Stimulated activated CD8-positive, alpha-beta memory T cell treated with anti-CD3 and anti-CD28 coated beads, Interleukin-12 subunit alpha, Interleukin-12 subunit beta, amount 100 ng/mL, for 24 hours (primary cell): ENCODE results near the gene TMEM238.
A peak's percentile ranks its signal among the peaks of the same experiment; 100 is the strongest.
"Not testable (repeated sequence)": the region's sequence is repeated elsewhere in the genome, so short reads cannot be mapped to it uniquely, and the experiment has no call there.

Source experiments
- DNase-seq: peaks from one replicate; pipeline ENCODE4 v3.0.0-alpha.2; 2020; ENCODE audit errors: extremely low read depth

The TMEM238 gene, protein sequence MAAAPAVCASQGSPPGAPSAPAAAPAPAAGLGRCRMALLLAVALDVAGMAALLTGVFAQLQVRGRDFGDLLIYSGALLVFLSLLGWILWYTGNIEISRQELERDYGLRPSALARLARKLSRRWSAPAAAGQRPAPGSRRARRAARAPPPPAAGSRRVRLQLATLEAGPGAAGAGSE

DNA sequence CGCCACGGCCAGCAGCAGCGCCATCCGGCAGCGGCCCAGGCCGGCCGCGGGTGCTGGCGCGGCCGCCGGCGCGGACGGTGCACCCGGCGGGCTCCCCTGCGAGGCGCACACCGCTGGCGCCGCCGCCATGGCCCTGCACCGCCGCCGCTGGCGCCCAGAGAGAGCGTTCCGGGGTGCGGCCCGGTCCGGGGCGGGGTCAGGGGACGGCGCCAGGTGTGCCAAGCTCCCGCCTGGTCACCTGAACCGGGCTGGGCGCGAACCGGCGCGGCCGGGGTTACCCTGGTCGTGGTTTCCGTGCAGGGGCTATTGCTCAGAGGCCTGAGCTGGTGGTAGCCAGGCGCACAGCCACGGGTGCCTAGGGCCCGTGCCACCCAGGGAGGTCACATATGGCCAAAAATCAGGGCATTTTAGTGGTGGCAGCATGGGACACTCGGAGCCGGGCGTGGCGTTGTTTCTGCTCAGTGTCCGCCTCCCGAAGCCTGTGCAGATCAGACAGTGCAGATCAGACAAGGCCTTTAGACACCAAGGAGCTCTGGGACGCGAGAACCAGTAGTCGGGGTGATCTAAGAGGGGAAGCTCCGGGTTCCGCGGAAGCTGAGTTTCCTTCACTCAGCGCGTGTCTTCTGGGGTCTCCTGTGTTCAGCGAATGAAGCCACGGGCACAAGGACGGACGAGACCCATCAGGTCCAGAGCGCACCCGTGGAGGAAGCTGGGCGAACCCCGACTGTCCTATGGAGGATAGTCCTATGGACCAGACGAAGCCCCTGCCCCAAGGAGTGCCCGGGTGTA lies at the start of gene TMEM238:
TMEM238 (minus strand) TSS at position 162 of the 789 bp plus-strand sequence; CDS start at position 129, 33 bp downstream.
- DNase-seq = no peak

DNA sequence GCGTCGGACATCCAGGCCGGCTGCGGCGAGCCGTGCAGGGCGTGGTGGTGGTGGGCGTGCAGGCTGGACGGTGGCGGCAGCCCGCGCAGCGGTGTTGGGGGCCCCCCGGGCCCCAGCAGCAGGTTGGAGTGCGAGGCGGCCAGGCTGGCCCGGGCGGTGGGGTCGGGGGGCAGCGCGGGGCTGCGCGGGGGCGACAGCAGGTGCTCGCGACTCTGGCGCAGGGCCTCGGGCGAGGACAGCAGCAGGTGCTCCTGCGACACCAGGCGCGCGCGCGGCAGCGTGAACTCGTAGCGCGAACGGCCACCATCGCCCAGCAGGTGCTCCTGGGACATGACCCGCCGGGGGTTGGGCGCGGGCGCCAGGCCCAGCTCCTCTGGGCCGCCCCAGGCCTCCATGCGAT lies 49.2 kb upstream of the TMEM238 start:
- DNase-seq = no peak

DNA sequence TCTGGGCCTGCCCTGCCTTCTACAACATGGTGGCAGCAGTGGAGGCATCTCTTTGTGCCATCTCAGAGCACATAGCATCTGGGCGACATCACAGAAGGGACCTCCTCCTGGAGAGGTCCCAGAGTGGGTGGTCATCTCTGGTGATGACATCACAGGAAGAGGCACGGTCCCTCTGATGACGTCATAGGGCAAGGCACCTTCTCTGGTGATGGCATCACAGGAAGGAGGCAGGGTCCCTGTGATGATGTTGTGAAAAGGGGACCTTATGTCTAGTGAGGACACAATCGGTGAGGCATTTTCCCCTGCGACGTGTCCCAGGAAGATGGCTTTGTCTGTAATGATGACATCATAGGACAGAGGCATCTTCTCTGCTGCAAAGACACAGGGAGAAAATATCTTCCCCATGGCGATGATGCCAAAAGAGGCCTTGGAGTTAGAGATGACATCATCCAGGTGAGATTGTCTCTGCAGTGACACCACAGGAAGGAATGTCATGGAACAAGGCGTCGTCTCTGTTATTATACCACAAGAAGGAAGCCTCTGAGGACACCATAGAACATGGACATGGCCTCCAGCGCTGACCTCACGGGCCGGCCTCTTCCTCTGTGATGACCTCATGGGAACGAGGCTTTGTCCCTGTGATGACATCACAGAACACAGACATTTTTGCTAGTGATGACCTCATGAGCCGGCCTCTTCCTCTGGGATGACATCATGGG lies 48.3 kb upstream of the TMEM238 start:
- no peak for DNase-seq

DNA sequence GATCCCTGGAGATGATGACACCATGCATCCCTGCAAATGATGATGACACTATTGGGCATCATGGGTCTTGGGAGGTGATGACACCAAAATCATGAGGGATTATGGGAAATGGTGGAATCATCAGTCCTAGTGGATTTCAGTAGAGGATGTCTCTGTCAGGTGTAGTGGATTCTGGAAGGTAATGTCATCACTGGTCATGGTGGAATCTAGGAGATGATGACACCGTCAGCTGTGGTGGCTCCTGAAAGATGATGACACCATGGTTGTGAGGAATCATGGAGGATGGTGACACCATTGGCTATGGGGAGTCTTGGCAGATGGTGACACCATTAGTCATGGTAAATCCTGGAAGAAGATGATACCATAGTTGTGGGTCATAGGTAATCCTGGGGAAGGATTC lies 47.1 kb upstream of the TMEM238 start:
- no peak for DNase-seq

DNA sequence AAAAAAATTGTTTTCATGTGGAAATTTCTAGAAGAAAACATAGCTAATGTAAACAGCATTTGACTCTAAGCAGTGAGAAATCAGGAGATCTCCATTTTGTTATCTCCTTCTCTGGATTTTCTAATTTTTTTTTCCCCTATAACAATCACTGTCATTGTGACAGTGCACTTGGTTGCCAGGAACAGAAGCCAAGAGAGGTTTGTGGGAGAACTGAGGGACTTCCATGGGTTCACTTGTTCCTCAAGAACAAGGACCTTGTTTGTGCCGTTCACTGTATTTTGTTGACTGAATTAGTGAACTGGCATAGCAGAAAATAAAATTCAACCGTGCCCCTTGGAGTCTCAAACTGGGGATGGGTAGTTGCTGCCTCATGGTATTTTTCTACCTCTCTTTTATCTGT lies 42.0 kb upstream of the TMEM238 start:
- no peak for DNase-seq

DNA sequence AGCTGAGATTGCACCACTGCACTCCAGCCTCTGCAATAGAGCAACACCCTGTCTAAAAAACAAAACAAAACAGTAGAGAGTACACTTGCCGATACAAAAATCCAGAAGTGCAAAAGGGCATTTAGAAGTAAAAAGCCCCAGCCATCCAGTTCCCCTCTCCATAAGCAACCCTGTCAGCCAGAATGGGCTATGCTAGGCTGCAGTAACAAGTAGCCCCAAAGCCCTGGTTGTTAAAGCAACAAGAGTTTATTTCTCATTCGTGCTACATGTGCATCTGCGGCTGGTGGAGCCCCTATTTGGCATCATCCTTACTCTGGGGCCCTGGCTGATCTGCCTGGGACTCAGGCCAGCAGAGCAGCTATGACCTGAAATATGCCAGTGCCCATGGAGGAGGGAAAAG lies 40.4 kb upstream of the TMEM238 start:
- no peak for DNase-seq

DNA sequence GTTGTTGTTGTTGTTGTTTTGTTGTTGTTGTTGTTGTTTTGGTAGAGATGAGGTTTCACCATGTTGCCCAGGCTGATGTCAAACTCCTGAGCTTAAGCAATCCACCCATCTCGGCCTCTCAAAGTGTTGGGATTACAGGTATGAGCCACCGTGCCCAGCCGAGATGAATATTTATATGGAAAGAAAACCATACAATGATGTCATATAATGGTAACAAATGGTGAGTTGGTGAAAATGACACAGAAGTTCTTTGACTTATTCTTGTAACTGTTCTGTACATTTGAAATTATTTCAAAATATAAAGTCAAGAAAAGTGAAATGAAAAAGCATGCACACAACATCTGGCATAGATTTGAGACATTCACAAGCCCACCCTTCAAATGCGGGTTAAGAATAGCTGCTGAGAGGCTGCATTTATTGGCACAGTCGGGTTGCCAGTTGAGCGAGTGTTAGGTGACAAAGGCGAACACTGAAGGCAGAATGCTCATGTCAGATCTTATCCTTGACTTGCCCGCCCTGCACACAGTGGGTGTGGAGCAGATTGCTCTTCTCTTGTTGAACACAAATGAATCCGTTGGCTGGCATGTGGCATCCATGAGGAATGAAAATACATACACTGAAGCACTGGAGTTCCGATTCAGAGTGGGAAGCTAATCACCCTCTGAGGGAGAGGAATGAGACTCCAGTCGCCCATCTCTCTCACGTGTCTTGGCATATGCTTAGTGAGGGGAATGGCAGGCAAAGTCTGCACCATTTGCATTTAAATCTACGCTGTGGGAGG lies 39.3 kb upstream of the TMEM238 start:
- DNase-seq = no peak

DNA sequence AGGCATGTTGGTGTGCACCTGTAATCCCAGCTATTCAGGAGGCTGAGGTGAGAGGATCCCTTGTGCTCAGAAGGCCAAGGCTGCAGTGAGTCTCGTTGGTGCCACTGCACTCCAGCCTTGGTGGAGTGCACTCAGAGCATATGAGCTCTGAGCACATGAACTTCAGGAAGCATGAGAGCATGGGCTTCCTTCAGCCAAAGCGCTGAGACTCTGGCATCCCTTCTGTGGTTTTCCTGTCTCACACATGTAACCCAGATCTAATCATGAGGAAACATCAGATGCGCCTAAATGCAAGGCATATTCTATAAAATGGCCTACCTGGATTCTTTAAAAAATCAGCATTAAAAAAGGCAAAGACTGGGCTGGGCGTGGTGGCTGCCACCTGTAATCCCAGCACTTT lies 37.2 kb upstream of the TMEM238 start:
- not testable (repeated sequence) for DNase-seq

DNA sequence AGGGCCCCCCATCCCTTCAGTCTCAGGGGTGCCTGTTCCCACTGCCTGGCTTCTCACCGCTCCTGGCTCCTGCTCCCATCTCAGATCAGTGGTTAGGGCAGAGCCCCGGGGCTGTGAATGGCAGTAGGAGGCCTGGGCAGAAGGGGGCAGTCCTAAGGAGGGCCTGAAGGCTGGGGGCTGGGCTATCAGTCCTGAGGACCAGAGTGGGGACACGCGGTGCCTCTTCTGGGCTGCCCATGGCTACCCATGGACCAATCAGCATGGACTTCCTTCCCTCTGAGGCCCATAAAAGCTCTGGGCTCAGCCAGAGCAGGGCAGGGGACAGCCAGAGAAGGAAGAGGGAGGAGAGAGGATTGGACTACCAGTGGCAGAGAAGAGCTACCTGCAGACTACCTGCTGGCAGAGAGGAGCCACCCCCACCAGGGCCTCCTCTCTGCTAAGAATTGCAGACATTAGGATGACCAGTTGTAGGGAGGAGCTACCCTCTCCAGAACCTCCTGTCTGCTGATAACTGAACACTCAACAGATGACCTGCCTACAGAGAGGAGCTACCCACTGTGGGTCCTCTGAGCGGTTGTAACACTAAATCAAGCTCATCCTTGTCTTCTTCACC lies 35.6 kb upstream of the TMEM238 start:
- no peak for DNase-seq

DNA sequence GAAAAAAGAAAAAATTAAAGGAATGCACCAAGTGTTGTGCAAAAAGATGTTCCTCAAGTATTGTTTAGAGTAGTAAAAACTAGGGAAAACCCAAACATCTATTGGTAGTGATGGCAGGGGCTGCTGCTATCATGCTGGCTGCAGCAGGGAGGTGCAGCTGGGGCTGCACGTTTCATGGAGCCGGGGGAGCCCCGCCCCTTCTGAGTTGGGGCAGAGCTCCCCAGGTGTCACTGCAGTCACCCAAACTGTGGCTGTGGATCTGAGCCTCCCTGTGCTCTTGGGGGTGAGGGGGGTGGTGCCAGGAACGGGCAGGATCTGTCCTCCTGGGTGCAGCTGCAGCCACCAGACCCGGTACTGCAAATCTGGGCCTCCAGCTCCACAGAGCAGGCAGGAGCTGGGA lies 35.0 kb upstream of the TMEM238 start:
- no peak for DNase-seq

DNA sequence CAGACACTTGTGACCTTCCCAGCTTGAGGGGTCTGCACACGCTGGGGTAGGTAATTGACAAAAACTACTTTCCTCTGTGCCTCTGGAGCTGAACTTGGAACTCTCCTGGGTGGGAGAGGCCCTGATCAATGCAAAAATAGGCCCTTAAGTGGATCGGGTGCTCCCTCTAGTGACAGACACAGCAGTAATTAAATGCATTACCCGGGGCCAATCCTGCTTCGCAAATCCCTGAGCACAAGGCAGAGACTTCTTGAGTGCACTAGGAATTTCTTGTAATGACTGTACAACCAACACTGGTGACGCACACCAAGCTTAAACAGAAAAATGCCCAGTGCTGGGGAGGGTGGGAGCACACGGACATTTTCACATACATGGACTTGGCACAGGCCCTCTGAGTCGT lies 34.1 kb upstream of the TMEM238 start:
- DNase-seq = no peak

DNA sequence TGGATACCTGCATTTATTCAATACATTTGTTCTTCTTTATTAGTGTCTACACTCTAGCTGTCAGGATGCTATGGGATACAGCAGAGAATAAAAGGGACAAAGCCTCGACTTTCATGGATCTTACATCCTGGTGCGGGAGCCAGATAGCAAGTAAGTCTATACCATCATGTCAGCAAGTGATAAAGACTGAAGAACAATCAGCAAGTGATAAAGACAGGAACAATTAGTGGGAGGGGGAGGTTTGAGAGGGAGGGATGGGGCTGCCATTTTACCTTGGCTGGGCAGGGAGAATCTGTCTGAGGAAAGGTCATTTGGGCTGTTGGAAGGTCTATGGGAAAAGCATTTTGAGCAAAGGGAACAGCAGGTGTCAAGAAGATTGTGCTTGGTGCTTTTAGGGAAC lies 26.1 kb upstream of the TMEM238 start:
- DNase-seq = no peak

DNA sequence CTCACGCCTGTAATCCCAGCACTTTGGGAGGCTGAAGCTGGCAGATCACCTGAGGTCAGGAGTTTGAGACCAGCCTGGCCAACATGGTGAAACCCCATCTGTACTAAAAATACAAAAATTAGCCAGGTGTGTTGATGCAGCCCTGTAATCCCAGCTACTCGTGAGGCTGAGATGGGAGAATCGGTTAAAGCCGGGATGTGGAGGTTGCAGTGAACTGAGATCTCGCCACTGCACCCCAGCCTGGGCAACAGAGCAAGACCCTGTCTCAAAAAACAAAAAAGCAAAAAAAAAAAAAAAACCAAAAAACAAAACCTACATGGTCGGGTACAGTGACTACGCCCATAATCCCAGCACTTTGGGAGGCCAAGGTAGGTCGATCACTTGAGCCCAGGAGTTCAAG lies 25.1 kb upstream of the TMEM238 start:
- not testable (repeated sequence) for DNase-seq

DNA sequence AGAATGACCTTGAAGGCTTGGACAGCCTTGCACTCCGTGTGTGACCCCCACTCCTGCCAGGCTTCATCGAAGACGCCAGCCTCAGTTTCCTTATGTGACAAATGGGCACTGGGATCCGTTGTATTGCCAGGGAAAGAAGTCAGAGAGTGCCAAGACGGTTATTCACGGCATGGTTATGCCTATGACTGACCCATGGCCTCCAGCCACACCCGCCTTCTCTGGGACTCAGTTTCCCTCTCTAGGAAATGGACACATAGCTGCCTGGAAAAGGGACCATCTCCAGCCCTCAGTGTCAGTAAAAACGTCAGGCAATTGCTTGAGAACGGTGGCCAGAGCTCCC lies 24.4 kb upstream of the TMEM238 start:
- DNase-seq = no peak

DNA sequence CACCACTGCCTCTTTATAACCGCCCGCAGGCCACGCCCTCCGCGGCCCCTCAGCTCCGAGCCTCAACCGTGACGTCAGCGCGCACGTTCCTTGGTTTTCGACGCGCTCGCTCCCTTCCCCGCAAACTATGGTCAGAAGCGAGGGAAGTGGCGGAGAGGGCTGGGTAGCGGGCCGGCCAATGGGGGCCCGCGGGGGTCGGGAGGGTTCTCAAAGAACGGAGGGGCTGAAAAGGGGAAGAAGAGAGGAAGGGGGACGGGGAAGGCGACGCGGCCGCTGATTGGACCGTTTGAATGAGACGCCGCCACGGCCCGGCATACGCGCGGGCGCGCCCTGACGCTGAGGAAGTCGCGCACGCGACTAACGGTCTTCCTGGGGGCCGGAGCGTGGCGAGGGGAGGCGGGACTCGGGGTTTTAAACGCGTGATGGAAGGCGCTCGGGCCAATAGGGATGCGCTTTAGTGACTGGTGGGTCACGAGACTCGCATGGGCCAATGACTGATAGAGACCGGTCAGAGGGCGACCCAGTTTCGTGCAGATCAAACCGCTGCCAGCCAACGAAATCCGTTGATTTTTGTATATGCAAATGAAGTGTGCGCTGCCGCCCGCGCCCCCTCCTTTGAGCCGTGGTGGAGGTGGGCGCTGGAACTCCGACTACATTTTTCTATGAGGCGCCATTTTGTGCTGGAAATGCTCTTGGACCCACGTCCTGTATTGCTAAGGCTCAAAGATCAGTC lies 23.9 kb upstream of the TMEM238 start:
- DNase-seq = peak; percentile 92

DNA sequence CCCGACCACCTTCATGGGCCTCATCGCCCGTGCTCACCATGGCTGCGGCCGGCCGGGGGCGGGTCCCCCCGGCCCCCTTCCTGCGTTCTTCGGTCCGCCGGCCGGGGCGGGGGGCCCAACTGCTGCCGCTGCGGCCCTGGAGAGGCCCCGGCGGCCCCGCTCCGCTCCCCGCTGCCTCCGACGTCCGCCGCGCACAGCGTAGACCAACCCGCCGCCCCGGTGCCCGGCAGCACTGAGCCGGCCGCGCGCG lies 23.4 kb upstream of the TMEM238 start, which contains the start of gene UBE2S:
UBE2S (minus strand) TSS at position 239 of the 250 bp plus-strand sequence; CDS start at position 40, 199 bp downstream.
- DNase-seq = not testable (repeated sequence)

DNA sequence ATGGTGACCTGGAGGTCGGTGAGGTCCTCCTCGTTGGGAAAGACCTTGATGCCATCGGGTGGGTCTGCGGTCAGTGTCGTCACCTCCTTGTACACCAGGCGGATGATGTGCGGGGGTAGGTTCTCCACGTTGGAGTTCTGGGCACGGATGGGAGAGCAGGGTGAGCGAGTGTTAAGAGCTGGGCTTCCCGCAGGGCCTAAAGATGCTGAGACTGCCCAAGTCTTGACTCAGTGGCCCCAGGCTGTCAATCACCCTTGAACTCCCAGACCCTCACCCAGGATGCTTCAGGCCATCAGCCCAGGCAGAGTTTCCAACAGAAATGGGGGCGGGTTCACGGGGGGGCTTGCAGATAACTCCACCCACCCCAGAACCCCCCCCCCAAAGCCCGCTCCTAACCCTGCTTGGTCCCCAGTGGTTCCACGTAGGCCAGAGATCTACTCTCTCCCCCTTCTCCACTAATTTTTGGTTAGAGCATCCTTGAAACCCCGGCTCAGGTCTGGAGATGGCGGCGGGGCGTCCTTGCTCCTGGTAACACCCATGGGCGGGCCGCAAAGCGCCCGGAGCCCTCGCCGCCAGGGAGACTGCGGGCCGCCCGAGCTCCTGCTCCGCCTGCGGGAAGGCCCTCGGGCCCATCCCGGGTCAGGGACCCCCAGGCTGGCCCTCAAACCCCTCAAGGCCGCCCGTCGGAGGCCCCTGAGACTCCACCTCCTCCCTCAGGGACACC lies 22.9 kb upstream of the TMEM238 start:
- no peak for DNase-seq

DNA sequence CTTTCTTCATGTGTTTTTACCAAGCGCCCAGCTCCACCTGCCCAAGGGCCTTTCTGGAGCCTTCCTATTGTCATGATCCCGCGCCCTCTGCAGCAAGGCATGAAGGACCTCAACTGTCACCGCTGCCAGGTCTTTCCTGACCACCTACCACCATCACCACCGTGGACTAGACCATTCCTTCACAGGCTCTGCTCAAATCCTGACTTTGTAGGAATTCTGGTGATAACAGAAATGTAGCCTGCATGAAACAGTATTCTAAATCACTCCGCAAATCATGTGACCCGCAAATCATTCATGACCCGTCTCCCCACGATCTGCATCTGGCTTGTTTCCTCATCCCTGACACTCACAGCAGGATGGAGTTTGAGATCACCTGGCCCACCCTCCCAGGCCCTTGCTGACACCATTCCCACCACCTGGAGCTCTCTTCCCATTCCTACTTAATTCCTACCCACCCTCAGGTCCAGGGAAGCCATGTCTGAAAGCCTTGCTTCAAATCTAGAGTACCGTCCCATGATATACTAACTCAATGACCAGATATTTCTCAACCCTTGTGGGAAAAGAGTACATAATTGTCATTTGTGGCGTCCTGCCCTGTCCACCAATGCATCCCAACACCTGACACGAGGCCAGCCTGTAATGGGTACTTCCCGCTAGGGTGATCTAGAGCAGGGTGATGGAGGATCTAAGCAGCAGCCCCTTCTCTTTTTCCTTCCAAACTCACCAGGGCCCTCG lies 22.2 kb upstream of the TMEM238 start:
- DNase-seq = no peak

DNA sequence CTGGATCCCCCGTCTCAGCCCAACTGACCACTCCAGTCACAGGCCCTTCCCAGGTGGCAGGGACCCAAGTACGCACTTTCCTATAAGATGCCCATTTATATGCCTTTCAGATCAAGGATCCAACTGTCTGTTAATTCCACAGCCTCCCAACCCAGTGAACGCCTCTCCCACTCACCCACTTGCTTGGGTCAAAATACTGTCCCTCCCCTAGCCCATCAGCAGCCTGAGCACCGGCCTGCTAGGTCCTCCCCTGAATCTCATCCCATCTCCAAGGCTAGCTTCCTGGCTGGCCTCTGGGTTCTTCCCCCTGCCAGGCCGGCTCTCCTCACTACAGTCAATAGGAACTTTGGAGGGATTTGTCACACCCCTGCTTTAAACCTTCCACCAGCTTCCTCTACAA lies 21.5 kb upstream of the TMEM238 start:
- no peak for DNase-seq

DNA sequence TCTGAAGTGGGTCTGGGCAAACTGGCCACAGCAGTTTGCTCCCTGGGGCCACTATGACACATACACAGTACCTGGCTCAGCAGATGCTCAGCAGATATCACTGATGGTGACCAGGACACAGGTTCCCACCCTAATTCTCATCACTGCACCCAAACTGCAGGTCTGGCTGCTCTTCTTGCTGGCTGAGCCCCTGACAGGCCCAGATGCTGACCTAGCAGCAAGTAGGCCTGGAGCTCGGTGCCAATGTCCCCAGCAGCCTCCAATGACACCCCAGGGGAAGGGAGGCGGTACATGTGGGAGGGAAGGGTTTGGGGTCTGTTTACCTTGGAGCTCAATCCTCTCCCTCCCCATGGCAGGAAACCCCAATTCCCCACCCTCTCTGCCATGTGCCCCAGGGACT lies 18.4 kb upstream of the TMEM238 start:
- no peak for DNase-seq
